Fibroblast of skin of left biceps (primary cell): ENCODE data around the gene BZW2.

Source experiments
- DNase-seq, 2 experiments: peaks; one replicate each; pipeline ENCODE4 v3.0.0-alpha.2; 2013; ENCODE audit warnings: low read depth in 2 of 2

The BZW2 gene

DNA sequence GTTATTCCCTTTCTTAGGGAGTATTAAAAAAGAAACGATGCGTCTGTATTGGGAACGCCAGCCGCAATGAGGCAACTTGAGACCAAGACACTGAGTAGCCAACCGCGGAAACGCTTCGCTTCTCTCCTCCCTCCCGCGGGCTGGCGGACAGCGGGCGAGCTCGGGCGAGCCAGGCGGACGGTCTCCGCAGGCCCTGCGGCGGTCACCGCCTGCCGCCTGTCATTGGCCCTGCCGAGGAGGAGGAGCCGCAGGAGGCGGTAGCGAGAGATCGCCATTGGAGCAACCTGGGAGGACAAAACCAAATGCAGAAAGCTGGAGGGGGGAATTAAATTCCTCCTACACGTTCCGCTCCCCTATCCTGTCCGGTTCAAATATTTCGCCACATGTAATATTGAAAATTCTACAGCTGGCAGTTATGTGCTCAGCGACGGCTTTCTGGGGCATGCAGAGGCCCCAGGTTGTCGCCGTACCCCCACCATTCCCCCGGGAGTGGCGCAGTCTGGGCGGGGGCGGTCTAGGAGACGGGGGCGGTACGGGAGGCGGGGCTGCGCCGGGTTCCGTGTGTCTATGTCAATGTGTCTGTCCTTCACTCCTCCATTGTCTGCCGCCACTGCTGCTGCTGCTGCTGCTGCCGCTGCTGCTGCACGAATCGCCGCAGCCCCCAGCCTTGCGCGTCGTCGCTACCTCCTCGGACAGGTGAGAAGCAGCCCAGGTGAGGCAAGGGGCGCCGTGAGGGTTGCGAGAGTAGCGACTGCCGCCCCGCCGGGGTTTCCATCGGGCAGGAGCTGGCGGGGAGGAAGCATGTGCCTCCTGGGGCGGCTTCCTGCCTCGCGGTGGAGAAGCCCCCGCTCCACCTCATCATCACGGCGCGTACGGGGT is at the start of gene BZW2, which contains the start of gene ANKMY2:
Gene BZW2 (plus strand): TSS at position 589 of the 879 bp plus-strand sequence. CDS start 19,263 bp downstream, outside the sequence.
Gene ANKMY2 (minus strand): TSS at position 162 of the 879 bp plus-strand sequence. CDS start 181 bp downstream, outside the sequence.
- peak; percentile 92 to 93 for DNase-seq

DNA sequence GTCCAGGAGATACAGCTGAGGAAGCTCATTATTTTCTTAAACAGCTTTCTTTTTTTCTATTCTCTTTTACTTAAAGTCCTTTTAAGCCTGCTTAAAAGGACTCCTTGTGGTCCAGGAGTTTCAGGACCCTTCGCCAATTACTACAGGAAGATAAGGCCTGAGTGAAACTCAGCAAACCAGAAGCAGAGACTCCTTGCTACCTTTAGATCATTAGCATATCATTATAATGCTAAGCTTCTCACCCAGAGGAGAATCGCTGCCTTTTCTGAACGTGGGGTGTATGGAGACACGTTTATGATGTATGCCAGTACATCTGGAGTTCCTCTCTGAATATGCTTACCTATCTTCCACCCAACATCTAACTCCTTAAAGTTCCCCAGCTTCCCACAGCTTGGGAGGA is 48.0 kb upstream of the BZW2 start:
- no peak for DNase-seq

DNA sequence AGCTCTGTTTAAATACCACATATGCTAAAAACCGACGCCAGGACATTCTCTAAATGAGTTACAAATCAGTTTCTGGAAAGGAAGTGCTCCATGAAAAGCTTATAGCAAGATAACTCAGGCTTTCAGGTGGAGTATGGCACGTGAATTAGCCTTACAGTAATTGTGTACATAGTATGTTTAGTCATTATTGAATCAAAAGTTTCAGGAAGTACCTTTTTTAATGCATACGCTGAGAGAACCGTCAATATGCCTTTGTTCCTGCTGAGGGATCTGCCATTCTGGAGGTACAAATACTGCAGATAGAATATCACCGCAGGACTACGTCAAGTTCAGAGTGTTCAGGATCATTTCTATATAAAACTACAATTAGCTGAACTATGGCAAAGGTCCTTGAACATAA is 46.1 kb upstream of the BZW2 start:
- DNase-seq = no peak

DNA sequence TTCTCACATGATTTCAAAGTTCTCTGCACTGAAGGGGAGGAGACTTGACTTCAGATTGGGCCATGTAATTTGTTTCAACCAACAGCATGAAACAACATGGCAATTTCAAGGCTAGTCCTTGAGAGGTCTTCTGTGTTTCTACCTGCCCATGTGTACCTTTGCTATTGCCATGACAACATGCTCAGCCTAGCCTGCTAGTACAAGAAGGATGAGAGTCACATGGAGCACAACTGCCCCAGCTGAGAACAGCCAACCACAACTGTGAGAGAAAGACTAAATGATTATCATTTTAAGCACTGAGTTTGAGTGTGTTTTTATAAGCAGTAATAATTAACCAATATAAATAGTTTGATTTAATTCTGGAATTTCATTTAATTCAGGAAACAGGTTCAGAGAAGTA is 42.3 kb upstream of the BZW2 start:
- DNase-seq = no peak

DNA sequence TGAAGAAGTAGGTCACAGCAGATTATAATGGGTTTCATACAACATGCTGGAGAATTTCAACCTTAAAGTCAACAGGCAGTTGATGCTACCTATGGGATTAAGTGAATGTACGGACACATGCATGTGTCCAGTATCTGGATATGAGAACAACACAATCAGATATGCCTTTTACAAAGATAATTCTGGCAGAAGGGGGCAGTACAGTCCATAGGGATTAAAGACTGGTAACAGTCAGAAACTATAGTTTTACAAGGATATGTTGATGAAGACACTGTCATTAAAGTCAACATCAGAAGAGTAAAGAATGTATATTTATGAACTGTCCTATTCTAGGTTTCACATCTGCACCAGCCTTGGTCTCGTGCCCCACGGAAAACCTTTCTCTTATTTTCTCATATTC is 41.9 kb upstream of the BZW2 start:
- no peak for DNase-seq

DNA sequence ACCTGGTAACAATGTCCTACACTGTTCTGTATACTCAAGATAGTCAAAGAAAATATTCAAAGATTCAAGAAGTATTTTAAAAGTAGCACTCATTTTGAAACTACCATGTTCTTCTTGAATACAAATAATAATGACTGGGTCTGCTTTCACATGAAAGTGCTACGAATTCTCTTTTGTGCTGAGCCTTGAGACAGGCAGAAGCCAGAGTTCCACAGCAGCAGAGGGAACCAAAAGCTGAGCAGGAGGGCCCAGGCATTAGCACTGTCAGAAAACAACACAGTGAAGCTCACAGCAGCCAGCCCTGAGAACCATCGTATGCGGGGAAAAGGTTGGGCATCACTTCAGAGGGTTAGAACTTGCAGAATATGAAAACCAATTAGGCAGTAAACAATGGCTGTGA is 39.3 kb upstream of the BZW2 start:
- no peak for DNase-seq

DNA sequence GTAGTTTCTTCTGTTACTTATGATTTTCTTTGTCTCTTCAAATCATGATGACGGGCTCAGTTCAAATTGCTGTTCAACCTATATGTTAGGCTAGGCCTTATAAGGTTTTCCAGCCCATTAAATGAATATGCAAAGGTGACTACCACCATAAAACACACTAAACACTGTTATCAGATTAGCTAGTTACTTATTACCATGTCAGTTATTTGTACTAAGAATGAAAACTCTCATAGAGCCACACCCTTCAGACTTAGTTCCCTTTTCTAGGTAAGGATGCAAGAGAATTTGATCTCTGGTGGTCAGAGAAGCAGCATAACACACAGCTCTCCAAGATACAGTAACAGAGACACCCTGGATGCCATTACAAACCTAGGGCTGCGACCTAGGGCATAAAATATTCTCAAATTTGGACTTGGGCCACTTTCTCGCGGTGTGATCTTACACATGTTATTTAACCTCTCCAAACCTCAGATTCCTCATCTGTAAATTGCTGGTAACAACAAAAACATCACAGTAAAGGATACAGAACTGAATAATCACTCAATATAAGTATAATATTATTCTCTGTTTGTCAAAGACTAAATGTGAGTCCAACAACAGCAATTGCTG is 36.0 kb upstream of the BZW2 start:
- no peak for DNase-seq

DNA sequence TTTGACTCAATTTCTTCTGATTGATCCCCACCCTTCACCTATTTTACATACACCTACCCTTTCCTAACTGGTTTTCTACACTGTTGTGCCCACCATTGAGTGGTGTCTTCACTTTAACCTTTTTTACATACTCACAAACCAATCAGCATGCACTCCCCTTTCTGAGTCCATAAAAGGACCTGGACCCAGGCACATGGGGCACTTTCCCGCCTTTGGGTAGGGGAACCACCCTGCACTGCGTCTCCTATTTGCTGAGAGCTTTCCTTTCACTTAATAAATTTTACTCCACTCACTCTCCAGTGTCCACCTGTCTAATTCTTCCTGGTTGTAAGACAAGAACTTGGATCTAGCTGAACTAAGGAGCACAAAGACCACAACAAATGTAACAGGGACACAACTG is 34.3 kb upstream of the BZW2 start:
- no peak for DNase-seq

DNA sequence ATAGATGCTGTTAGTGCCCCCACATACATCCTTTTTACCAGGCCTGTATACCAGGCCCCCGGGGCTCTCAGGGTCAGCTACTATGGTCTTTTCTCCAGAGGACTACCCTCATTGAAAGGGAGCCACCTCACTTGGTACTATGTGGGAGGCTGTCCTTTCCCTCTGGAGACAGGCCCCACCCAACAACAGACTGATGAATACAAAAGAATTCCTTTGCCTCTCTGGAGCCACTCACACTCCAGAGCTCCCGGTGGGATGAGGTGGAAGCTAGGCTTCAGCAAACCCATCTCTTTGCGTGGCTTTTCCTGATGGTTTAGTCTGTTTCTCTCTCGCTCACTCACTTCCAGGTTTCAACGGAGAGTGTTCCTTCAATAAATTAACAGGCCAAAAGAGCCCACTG is 30.8 kb upstream of the BZW2 start:
- no peak for DNase-seq

DNA sequence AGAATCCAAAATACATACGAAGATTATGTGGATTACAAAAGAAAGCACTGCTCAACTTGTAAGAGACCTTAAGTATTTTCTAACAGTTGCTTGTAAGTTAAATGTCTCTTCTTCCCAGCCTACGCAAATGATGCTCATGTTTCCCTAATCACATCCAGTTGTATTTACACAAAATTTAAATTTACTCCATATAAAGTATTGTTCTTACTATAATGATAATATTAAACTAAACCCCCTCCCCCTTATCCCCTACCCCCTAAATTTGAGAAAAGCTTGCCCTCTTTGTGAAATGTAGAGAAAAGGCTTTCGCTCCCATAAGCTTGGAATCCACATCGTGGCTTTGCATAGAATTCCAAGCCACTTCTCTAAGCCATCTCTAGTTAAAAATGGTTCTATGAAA is 29.9 kb upstream of the BZW2 start:
- DNase-seq = no peak

DNA sequence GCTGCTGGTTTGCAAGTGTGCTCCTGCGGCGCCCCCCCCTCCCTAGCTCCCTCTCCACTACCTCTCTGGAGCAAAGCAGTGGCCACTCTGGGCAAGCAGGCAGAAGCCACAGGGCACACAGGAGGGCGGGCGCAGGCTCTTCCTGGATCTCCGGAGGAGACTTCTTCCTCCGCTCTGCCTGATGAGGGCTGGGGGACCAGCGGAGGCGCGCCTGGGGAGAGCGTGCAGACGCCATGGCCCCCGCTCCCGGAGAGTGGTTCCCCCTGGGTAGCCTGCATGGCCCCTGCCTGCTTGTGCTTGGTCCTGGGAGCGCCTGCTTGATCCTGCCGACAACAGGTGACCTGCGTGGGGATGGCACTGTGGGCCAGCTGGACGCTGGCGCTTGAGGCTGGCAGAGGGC is 29.4 kb upstream of the BZW2 start:
- no peak for DNase-seq

DNA sequence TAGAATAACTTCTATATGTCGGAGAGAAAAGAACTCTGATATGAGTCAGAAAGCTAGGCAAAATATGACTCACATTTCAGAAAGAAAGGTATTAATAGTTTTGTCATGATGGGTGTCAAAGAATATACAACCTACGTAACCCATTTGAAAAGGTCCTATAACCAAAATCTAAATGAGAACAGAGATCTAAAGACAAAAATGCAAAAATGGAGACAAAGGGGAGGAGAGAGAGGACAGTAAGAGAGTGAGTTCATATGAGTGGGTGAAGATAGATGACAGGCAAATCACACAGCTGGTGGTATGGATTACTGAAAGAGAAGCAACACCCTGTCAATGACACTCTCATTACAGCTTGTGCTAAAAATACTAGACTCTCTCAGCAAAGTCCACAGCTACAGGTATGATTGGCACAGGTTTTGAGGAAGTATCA is 26.0 kb upstream of the BZW2 start:
- no peak for DNase-seq

DNA sequence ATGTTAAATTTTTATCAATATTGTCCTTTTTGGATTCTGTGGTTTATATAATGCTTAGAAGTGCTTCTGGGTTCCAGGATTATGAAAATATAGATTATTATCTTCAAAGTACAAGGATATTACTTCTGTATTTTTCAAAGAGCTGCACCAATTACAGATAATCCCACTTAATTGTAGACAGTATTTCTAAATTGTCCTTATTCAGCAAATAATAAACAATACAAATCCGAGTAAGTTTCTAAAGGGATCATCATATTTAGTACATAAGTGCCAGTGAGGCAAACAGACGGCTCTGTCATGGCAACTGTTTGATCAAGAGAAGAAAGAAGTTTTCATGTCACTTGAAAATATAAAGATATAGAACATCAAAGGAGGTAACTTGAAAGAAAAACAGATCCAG is 19.6 kb upstream of the BZW2 start:
- no peak for DNase-seq

DNA sequence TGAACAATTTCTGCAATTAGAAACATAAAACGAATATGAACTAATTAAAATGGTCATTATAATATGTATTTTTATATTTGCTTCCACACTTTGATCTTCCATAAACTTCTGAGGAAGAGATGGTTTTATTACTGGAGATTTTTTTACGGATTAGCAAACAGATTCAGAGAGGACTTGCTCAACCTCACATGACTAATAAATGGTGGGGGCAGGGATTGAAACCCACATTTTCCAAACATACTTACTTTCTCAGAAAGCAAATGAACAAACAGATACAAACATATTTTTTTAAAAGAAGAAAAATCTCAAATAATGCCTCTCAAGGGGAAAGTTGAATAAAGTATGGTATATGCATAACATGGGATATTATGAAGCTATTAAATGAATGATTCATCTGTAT is 18.7 kb upstream of the BZW2 start:
- DNase-seq = no peak

DNA sequence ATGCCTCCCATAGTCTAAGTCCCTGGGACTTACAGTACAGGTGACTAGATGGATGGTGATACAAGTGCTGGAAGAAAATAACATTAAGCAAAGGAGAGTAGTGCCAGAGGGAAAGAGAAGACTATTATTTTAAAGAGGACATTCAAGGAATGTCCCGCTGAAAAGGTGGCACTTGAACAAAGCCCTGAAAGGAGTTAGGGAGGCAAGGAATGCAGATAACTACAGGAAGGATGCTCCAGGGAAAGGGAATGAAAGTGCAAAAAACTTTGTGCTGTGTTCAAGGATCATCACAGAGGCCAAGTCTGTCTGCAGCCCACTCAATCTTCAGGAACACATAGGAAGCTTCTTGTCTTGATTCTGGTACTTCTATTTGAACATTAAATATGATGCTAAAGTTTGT is 15.3 kb upstream of the BZW2 start:
- DNase-seq = no peak

DNA sequence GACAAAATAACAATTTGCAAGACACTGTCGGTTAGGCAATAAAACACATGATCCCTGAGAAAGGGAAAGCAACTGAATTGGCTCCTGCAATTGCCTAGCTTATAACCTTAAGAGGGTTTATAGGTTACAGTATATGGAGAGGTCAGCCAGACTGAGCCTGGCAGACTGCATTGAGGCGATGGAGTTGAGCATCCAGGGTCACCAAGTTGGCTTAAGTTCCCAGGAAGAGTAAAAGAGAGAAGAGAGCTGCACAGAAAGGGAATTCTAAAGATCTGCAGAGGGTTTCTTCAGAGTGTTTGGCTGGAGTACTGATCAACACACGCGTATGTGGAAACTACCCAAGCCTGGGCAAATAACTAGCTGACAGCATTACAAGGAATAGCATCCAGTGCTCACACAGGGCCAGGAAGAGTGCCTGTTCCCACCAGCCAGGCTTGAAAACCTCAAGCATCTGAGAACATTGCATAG is 11.7 kb upstream of the BZW2 start:
- no peak for DNase-seq

DNA sequence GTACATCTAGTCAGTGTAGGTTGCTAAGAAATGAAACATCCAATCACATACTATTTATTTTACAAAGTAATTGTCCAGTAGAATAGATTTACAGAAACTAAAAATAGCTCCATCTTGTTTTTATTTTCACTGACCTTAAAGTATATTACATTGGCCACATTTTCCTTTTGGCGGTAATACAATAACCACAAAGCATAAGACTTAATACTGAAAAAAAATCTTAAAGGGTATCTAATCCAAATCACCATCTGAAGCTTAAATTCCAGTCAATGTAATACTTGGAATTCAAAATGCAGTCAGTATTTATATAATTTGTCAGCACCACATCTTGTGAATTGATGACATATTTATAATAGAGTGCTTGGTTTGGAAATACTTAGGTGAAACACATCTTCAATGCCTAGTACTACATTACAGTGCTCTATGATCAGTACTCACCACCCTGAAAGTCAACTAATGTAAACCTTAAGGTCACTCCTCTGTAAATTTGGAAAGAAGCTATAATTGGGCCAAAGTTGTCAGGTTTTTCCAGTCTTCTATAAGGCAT is 9.4 kb upstream of the BZW2 start:
- peak; percentile 80 to 92 for DNase-seq

DNA sequence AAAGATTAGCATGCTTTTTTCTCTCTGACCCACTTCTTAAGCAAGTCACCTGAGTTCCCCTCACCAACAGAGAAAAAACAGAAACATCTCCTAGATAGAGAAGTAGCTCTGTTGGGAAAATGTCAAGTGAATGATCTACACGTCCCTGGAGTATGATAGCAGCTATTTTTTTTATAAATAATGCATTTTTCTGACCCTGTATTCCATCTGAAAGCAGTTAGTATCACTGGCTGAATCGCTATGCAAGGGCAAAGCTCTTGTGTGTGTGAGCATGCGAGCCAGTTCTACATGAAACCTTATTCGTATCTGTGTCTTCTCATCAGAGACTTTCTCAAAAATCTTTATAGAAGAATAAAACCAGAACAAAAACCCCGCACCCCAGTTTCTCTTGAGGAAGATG is 8.6 kb upstream of the BZW2 start:
- DNase-seq = no peak

DNA sequence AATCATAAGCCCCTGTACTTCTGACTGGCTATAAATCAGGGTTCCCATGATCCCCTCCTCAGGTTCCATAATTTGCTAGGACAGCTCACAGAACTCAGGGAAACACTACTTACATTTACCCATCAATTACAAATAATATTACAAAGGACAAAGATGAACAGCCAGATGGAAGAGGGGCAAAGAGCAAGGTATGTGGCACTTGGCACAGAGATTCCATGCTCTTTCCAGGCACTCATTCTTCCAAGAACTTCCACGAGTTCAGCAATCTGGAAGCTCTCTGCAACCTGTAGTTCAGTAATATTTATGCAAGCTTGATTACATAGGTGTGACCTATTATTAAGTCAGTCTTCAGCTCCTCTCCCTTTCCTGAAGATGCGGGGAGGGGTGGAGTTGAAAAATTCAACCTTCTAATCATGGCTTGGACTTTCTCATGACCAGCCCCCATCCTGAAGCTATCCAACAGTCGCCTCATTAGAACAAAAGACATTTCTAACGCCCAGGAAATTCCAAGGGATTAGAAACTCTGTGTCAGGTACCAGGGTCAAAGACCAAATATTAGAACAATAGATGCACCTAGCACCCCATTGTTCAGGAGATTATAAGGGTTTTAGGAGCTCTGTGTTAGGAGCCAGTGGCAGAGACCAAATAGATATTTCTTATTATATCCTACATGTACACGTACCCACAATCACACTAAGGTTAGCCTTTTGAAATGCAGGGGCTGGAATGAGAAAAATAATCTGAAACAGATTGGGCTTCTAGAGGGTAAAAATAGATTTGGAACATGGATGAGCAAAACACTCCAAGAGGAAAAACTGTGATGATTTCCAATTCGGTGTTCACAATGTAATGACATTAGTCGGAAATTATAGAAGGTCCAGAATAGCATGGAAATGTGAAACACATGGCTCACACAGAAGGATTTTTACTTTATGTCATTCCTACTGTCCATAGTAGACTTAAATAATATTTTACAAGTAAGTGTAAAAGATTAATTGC is 7.4 kb upstream of the BZW2 start:
- no peak for DNase-seq

DNA sequence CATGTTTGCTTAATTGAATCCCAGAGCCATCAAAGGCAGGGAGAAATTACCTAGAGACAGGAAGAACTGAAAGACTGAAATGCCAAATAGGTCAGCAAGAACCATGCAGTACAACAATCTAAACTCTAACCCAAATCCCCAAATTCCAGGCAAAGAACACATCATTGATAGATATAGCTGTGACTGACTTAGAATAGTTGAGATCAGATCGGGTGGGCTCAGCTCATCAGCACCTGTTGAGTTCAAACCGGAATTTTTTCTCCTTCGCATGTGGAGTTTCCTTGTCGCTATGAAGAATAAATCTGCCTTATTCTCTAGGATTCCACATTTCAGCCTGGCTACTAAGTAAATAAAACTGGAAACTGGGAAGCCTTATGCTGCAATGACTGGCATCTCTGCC is 1.8 kb upstream of the BZW2 start:
- no peak for DNase-seq
